Suppressor macrophage treated with lipopolysaccharide for 4 hours (primary cell): Measurements from ENCODE around the gene BRCA2.

Experiments
- DNase-seq: peaks from one replicate; pipeline ENCODE4 v3.0.0-alpha.2; 2020

BRCA2 gene, protein sequence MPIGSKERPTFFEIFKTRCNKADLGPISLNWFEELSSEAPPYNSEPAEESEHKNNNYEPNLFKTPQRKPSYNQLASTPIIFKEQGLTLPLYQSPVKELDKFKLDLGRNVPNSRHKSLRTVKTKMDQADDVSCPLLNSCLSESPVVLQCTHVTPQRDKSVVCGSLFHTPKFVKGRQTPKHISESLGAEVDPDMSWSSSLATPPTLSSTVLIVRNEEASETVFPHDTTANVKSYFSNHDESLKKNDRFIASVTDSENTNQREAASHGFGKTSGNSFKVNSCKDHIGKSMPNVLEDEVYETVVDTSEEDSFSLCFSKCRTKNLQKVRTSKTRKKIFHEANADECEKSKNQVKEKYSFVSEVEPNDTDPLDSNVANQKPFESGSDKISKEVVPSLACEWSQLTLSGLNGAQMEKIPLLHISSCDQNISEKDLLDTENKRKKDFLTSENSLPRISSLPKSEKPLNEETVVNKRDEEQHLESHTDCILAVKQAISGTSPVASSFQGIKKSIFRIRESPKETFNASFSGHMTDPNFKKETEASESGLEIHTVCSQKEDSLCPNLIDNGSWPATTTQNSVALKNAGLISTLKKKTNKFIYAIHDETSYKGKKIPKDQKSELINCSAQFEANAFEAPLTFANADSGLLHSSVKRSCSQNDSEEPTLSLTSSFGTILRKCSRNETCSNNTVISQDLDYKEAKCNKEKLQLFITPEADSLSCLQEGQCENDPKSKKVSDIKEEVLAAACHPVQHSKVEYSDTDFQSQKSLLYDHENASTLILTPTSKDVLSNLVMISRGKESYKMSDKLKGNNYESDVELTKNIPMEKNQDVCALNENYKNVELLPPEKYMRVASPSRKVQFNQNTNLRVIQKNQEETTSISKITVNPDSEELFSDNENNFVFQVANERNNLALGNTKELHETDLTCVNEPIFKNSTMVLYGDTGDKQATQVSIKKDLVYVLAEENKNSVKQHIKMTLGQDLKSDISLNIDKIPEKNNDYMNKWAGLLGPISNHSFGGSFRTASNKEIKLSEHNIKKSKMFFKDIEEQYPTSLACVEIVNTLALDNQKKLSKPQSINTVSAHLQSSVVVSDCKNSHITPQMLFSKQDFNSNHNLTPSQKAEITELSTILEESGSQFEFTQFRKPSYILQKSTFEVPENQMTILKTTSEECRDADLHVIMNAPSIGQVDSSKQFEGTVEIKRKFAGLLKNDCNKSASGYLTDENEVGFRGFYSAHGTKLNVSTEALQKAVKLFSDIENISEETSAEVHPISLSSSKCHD (N-terminal part only)

DNA sequence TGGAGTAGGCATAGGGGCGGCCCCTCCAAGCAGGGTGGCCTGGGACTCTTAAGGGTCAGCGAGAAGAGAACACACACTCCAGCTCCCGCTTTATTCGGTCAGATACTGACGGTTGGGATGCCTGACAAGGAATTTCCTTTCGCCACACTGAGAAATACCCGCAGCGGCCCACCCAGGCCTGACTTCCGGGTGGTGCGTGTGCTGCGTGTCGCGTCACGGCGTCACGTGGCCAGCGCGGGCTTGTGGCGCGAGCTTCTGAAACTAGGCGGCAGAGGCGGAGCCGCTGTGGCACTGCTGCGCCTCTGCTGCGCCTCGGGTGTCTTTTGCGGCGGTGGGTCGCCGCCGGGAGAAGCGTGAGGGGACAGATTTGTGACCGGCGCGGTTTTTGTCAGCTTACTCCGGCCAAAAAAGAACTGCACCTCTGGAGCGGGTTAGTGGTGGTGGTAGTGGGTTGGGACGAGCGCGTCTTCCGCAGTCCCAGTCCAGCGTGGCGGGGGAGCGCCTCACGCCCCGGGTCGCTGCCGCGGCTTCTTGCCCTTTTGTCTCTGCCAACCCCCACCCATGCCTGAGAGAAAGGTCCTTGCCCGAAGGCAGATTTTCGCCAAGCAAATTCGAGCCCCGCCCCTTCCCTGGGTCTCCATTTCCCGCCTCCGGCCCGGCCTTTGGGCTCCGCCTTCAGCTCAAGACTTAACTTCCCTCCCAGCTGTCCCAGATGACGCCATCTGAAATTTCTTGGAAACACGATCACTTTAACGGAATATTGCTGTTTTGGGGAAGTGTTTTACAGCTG lies at the start of gene BRCA2, which contains the start of gene ZAR1L:
TSS of gene BRCA2 (plus strand) at position 271 of the 790 bp plus-strand sequence. CDS start 953 bp downstream, outside the sequence.
TSS of gene ZAR1L (minus strand) at position 126 of the 790 bp plus-strand sequence. CDS start 3,438 bp downstream, outside the sequence.
- peak; percentile 99 for DNase-seq

DNA sequence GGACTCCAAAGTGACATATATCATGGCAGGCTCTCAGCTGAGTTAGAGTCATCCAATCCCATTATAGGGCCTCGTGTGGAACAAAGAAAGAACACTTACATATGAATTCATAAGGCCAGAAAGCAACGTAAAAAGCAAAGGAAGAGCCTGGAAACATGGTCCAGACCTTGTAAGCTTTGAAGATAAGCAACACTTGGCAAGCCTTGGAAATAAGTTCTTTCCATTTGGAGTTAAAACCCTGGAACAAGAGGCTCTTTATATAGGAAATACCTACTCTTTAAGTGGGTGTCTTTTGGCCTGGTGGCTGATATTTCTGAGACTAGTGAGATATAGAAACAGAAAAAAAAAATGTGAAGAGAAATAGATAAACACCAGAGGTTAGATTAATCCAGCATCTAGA lies 49.6 kb upstream of the BRCA2 start:
- no peak for DNase-seq

DNA sequence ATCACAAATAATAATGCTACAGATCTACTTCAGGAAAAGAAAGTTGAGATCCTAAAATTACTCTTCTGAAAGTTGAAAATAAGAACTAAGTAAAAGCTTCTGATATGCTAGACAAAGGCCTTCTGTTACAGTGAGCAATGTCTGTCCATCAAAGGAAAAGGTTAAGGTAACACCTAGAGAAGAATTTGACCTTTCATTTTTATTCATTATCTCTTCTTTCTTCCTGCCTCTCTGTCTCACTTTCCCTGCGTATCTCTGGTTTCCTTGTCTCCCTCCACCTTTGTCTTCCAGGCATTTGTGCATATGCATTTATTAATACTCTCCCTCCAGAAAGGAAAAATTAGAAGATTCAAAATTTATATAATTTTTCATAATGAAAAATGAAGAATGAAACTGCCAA lies 49.2 kb upstream of the BRCA2 start:
- no peak for DNase-seq

DNA sequence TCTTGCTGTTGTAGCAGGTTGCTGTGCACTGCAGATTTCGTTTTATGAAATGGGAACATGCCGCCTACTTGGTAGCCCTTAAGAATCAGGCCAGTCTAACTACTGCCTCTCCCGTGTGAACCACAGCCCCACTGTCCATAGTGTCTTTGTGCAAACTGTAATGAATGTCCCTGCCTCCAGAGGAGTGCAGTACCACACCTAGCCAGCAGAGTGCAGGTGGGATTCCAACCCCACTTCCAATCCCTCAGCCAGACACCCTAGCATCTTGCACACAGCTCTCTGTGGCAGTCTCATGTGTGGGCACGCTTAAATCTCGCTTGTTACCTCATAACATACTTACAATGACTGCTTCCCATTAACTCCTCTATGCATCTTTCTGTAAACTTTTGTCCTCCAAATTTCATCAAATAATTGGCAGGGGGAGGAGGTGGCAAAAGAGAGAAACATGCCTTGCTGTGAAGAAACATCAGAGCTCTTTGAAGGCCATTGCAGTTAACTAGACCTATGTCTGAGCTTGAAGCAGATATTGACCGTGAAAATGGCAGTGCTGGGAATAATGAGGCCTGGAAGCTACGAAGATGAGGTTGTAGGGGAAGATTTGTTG lies 47.4 kb upstream of the BRCA2 start:
- peak; percentile 31 for DNase-seq

DNA sequence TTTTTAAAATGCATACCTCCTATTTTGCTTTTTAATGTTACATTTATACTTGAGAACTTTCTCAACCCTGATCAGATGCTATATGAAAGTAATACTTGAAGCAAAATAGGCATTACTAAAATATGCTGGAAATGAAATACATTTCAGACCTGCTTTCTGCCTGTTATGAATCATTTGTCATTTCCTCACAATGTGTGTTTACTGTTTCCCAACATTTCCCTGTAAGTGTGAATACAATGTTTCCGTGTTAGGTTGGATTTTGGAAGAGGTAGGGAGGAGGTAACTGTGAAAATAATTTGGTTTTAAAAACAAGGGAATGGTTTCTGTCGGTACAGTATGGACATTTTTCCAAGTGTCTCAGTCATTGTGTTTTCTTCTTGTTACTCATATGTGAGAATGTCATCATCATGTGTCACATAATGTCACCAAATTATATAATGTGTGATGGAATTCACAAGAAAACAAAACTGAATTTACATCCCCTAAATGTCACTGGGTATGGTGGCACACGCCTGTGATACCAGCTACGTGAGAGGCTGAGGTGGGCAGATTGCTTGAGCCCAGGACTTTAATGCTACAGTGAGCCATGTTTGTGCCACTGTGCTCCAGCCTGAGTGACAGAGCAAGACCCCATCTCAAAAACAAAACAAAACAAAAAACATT lies 43.2 kb upstream of the BRCA2 start:
- peak; percentile 63 for DNase-seq

DNA sequence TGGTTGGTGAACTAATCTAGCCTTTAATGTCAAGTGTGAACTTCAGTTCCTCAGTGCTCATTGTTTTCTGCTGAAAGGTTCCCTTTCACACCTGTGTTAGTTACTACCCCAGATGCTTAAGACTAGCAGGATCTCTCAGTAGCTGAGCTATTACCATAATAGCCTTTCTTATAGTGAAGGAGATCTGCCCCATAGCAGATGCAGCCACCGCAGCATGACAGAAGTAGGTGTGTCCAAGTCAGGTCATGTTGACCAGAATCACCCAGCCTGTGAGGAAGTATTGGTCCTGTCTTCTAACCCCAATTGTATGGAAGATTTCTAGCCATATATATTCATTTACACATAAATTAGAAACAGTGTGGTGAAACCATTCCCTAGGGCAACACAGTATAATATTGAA lies 37.5 kb upstream of the BRCA2 start:
- DNase-seq = no peak

DNA sequence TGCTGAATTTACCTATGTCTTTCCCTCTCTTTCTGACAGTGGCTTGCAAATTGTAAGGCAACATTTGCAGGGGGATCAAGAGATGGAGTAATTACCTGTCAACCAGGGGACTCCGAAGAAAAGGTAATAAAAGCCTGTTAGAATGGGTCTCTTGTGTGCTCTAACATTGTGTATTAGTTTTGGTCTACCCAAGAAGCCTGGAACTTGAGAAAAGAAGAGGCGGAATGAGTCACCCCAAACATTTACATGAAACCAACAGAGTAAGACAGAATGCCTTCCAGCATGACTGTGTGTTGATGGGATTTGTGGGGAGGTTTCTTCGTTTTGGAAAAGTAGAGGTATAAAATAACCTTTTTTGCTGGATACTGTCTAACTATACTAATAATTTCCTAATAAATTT lies 36.9 kb upstream of the BRCA2 start:
- peak; percentile 20 for DNase-seq

DNA sequence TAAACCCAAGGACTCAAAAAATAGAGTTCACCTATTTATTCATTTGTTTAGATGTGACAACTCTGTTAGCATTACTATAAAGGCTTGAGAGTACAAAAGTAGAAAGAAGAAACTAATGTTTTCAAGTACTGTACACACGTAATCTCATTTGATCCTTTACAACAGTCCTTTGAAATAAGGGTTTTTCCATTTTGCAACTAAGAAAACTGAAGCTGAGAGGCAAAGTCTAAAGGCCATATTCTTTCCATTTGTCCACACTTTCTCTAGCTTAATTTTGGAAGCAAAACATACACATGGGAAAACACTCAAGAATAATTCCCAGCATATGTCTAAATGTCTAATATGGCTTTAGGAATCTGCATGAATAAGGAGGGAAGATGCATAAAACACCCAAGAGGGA lies 34.2 kb upstream of the BRCA2 start:
- DNase-seq = no peak

DNA sequence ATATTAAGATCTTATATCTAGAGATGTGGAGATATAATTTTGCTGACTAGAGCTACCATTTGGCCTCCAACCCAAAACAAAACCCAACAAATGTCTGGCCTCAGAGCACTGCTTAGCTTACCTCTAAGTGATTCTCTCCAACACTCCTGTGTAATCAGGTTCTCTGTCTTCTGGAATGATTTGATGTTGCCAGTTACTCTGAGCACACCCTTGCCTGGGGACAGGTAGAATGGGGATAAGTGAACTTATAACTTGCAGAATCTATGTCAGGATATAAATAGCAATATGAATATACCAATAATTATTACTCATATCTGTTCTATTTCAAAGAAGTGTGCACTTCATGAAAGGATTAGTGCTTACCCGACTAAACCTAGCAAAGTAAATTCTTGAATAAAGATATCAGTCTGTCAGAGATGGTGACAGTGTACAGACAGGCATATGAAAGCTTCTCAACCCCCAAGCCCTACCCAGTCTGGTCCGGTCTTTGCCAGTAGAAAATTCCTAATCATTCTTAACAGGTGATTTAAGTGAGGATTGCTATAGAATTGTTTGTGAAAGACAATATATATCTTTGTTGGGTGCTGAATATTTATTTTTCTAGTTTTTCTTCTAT lies 33.1 kb upstream of the BRCA2 start:
- DNase-seq = no peak

DNA sequence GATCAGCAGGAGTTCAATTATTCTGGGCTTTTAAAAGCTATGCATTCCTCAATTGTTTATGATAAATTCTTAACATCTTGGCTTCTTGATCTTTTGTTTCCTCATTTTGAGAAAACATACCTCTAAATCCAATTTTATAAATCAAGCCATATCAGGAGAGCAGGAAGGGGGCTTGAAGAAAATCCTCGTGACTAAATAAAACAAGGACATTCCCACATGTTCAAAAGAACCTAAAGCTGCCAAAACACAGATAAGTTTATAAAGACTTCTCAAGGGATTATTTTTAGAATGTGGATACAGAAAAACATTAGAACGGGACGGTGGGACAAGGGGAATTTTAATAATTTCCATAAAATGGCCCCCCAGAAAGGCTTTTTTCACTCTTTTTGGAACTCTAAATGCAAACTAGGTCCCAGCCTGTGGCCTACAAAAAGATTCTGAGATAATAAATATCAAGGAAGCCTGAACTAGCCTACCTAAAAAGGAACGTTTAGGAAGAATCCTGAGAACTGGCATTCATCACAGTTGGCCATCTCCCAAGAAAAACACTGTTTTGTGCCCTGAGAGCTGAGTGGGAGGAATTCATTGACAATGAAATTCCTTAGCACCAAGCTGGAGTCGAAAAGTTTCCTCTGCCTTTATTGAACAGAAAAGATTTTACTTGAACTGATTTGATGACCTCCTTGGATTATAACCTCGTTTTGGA lies 30.2 kb upstream of the BRCA2 start:
- DNase-seq = no peak

DNA sequence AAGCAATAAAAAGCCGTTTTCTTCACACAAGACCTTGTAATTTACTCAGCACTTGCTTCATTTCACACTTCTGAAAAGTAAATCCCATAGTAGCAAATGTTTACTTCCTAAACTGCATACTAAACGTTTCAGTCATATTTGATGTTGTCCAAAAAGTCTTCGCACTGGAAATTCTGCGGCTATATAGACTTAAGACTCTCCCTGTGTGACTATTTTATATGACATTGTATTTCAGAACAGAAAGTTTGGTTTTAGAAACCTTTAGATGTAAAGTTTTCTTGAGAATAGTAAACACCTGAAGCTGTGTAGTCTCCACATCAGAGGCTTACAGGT lies 29.7 kb upstream of the BRCA2 start:
- DNase-seq = no peak

DNA sequence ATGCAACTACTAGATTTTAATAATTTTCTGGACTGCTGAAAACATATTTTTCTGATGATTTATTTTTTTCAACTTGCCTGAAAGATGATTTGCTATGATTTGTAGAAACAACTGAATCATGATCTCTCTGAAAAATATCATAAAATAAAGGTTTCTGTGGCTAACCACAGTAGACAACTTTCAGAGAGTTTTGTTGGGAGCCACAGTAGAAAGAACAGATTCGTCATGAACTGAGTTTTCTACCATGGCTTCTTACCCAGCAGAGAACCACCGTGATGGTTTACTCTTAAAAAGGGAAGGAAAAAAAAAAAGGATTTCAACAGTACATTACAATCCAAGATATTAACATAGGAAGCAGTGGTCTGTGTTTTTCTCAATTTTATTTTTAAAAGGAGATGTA lies 18.1 kb upstream of the BRCA2 start:
- no peak for DNase-seq

DNA sequence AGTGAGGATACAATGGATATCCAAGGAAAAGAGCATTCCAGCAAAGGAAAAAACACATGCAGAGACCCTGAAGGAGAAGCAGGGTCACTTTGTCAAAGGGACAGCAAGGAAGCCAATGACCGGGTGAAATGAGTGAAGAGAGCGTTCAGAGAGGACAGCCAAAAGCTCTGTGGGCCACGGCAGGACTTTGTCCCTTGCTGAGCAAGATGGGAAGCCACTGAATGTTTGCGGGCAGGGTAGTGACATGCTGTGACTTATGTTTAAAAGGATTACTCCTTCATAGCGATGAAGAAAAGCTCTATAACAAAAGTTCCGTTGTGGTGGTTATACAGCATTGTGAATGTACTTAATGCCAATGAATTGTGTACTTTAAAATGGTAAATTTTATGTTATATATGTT lies 16.6 kb upstream of the BRCA2 start:
- DNase-seq = no peak

DNA sequence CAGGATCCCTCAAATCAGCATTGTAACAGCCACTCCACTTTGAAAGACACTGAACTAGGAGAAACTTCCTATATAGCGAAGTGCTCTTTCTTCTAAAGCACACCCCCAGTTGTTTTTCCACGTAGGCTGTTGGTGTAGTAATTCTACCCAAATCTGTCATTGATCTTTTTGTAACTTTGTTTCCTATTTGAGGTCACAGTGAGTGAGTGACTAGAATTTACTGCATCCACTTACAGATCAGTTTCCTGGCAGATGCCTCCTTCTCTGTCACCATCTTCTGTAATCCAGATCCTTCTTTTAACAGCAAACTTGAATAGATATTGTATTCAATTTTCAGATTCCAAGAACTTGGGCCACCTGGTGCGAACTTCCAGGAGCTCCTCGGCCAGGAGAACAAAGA lies 15.4 kb upstream of the BRCA2 start:
- no peak for DNase-seq

DNA sequence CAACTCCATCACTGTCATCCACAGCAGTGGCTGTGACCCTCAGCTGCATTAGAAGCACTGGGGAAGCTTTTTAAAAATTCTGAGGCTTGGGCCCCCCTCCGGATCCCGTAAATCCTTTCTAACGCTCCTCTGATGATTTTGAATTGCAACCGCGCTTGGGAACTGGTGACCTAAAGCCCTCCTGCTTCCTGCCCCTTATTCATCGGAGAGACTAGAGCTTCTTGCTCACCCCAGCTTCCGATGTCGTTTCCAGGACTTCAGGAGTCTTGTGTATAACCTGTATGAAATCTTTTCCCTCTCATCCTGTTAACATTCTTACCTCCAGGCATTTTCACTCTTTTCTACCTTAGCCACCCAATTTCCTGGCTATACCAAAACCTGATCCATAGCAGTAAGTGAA lies 14.9 kb upstream of the BRCA2 start:
- DNase-seq = no peak

DNA sequence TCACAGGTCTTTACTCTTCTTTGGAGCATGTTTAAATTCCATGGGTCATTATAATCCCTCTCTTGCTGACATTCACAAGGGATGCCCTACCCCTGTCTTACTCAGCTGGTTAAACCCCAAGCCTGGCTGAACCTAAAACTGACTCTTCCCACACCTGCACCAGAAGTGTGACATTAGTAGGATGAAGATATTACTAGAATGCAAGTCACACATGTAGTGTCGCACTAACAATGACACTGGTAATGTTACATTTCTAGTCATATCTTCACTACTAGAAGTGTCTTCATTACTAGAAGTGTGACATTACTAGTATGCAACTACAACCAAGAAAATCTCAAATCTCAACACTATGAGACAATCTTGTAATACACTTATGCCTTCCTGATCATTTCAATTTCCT lies 14.4 kb upstream of the BRCA2 start:
- no peak for DNase-seq

DNA sequence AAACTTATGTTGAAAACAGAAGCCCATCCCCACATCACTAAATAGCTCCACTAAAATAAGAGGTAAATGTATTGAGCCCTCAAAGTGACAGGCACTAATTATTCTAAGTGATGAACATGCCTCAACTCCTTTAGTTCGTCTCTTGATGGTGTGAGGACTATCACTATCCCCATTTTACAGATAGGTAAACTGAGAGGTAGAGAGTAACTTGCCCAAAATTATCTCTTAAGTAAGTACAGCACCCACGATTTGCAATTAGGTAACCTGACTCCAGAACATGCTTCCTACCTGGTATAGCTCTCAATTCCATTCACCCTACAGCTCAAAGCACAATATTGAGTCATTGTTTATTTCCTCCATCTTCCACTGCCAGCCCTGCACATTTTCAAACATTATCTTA lies 12.8 kb upstream of the BRCA2 start:
- no peak for DNase-seq

DNA sequence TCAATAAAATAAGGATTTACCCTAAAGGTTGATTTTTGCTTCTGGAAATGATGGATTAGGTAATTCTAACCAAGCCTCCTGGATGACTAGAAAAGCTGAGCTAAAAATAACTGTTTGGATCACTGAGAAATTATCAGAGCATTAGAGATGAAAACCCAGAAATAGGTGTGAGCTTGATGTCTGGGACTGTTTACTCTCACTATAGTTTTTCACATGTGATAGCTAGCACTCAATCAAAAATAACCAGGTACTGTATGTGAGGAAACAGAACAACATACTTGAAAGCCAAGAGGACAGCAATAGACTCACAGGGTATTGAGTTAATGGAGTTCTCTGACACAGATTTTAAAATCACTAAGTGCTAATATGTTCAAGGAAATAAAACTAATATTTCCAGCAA lies 9.7 kb upstream of the BRCA2 start:
- DNase-seq = no peak

DNA sequence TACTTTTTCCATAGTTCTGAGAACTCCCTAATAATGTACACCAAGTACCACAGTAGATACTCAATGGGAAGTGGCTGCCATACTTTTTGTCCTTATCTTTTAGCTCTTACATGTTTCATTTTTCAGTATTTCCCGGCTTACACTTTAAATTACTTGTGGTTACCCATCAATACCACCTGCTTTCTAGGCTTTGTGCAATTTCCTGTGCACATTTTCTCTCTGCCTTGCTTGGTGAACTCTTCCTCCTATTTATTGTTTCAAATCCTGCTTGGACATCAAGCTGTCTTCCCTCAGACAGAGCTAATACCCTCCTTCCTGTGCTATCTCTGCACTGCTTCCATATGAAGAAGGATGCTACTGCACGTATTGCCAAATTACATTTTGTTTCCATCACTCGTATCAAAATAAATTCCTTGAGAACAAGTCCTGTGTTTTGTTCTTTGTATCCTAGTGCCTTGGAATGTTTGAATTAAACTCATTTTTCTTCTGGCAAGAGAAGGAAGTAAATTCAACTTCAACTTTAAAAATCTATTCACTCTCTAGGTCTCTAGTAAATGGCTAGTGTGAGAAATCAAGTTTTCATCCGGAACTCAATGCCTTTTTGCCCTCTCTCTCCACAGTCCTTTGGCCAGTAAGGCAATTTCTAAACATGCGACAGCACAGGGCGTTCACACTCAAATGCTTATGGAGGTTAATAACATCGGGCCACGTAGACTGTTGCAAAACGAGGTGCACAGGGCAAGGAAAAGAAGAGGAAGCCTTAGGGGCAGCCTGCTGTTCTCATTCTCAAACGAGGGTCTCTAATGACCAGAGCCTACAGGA lies 5.8 kb upstream of the BRCA2 start:
- no peak for DNase-seq
